ENCODE data around the gene SGPL1. TPM values are rescaled to one million over a fixed set of nuclear protein-coding genes. Genes with fewer than 3 reads are reported as not detected.

SGPL1 gene
- total and polyA plus RNA-seq, 2 experiments from 2014 or later, result 12.0 to 42.7 TPM

- no peak for TF ChIP-seq JUNB (IDR thresholded peaks at IDR 0.05; ENCODE audit: unreplicated experiment)
- no peak for TF ChIP-seq ZNF462 (CRISPR knock-in tag; IDR thresholded peaks at IDR 0.05)
- no peak for TF ChIP-seq REST (IDR thresholded peaks at IDR 0.05; ENCODE audit: unreplicated experiment)
- no peak for TF ChIP-seq POLR2AphosphoS5 (IDR thresholded peaks at IDR 0.05; ENCODE audit: low read depth)
- TF ChIP-seq ZNF114 (CRISPR knock-in tag; IDR thresholded peaks at IDR 0.05), result no peak
- TF ChIP-seq CTCF (conservative IDR thresholded peaks at IDR 0.05; ENCODE audit: low read depth in 2 of 2), result no peak
- no peak for TF ChIP-seq EZH2phosphoT487 (IDR thresholded peaks at IDR 0.05; ENCODE audit: unreplicated experiment)
- no peak for TF ChIP-seq STAT1 (IDR thresholded peaks at IDR 0.05; ENCODE audit: unreplicated experiment)
- no peak for TF ChIP-seq EZH2 (IDR thresholded peaks at IDR 0.05; ENCODE audit: low read depth, unreplicated experiment)
- TF ChIP-seq CREB1 (CRISPR knock-in tag; IDR thresholded peaks at IDR 0.05; ENCODE audit: low read depth), result no peak
- Histone ChIP-seq H3K36me3 (ENCODE audit: insufficient read depth) (no peaks in the 10 kb centered on the region), H3K4me2 (no peak within 1 kb of the TSS), H4K20me1 (replicated peaks; ENCODE audit: insufficient read depth) (no peaks in the 10 kb centered on the region; the same call in 1 of the 2 replicates), H3K9me2 (ENCODE audit: insufficient read depth) (peaks cover 4% of the 10 kb centered on the region; the same call in 1 of the 2 replicates), H2AFZ (no peak within 1 kb of the TSS), H3K27me3 (ENCODE audit: insufficient read depth) (no peaks in the 10 kb centered on the region), H3K79me2 (replicated peaks; ENCODE audit: insufficient read depth) (no peaks in the 10 kb centered on the region), H3K4me1 (ENCODE audit: insufficient read depth) (no peaks in the 10 kb centered on the region), H3F3A (replicated peaks; ENCODE audit: low read depth) (no peaks in the 10 kb centered on the region), H3K4me3 (no peak within 1 kb of the TSS), H3K27ac (ENCODE audit: low read depth) (no peak within 1 kb of the TSS)
- ATAC-seq, result no peak
- DNase-seq (ENCODE audit: low spot score), result no peak
- Mint-ChIP-seq H3K4me1 (no peaks in the 10 kb centered on the region), H3K4me3 (no peak within 1 kb of the TSS), H3K36me3 (ENCODE audit: low read depth) (no peaks in the 10 kb centered on the region), H3K9me3 (no peaks in the 10 kb centered on the region), H3K27ac (no peak within 1 kb of the TSS), H3K27me3 (ENCODE audit: insufficient read depth, low read depth, poor library complexity) (no peaks in the 10 kb centered on the region)
Observed at GRCh38 chr10:70785190-70785589, 30.6 kb upstream of the SGPL1 start, which contains the start of gene TBATA. Gene TBATA, minus strand, starts transcription at chr10:70785377. Its CDS starts 1,998 bp downstream, at chr10:70783379.

Measured in GM23338 (cell line).